Ishikawa (cell line): Measurements from ENCODE around the gene NKAIN2.

Experiments used
- CEBPB ChIP-seq: IDR thresholded peaks from 2 replicates; pipeline ENCODE4 v1.6.1; 2012
- CREB1 ChIP-seq: IDR thresholded peaks from 2 replicates; pipeline ENCODE4 v1.6.1; 2012; ENCODE audit warnings: low read depth
- EGR1 ChIP-seq: IDR thresholded peaks from 2 replicates; pipeline ENCODE4 v1.6.1; 2012
- EP300 ChIP-seq: IDR thresholded peaks from 2 replicates; pipeline ENCODE4 v1.6.1; 2012; ENCODE audit warnings: borderline replicate concordance
- MAX ChIP-seq: IDR thresholded peaks from 2 replicates; pipeline ENCODE4 v1.6.1; 2012
- NFIC ChIP-seq: IDR thresholded peaks from 2 replicates; pipeline ENCODE4 v1.6.1; 2012
- RAD21 ChIP-seq: IDR thresholded peaks from 2 replicates; pipeline ENCODE4 v1.6.1; 2012; ENCODE audit warnings: low read depth
- REST ChIP-seq: IDR thresholded peaks from 2 replicates; pipeline ENCODE4 v1.6.1; 2012; ENCODE audit warnings: low read depth, mild to moderate bottlenecking
- TAF1 ChIP-seq: IDR thresholded peaks from 2 replicates; pipeline ENCODE4 v1.6.1; 2012; ENCODE audit warnings: low read depth, mild to moderate bottlenecking
- TEAD4 ChIP-seq: IDR thresholded peaks from 2 replicates; pipeline ENCODE4 v1.6.1; 2012
- YY1 ChIP-seq: IDR thresholded peaks from 2 replicates; pipeline ENCODE4 v1.6.1; 2012; ENCODE audit warnings: low read depth
- ZBTB7A ChIP-seq: IDR thresholded peaks from 2 replicates; pipeline ENCODE4 v1.6.1; 2012; ENCODE audit warnings: low read depth

GRCh38 chr6:123873974-123874373, 70.3 kb downstream of the NKAIN2 start:
- TF ChIP-seq TEAD4 (no peak), MAX (no peak), CEBPB (no peak), CREB1 (no peak), RAD21 (no peak), EGR1 (no peak), YY1 (no peak), EP300 (no peak), REST (no peak), TAF1 (no peak), NFIC (no peak), ZBTB7A (no peak)
